Esophagus squamous epithelium (tissue), 5 donors: ENCODE results near the gene DLK2. TPM values are rescaled to one million over a fixed set of nuclear protein-coding genes. Genes with fewer than 3 reads are reported as not detected.

Source experiments
- DNase-seq: peaks from one replicate; lab custom pipeline; 2025; lab: John Stamatoyannopoulos, UW
- H3K27ac ChIP-seq, 4 donors: fragments of 200-600 bp; sonication (generic); one replicate each; pipeline ENCODE4 v1.5.1; 2016 to 2019; ENCODE audit warnings: mild to moderate bottlenecking in 1 of 4
- H3K27me3 ChIP-seq, 4 donors: fragments of 200-600 bp; sonication (generic); 1 replicate in 3 of 4; 2 replicates in 1 of 4; pipeline versions ENCODE4 v1.5.1 to v1.6.0; 2017 to 2021; ENCODE audit warnings: antibody characterized with exemption in 1 of 4
- H3K36me3 ChIP-seq, 3 donors: fragments of 200-600 bp; sonication (generic); one replicate each; pipeline ENCODE4 v1.5.1; 2016 to 2019
- H3K4me1 ChIP-seq, 3 donors: fragments of 200-600 bp; sonication (generic); one replicate each; pipeline ENCODE4 v1.5.1; 2017 to 2019
- H3K4me3 ChIP-seq, 4 donors: fragments of 200-600 bp; sonication (generic); 1 replicate in 3 of 4; 2 replicates in 1 of 4; pipeline ENCODE4 v1.5.1; 2016 to 2019; ENCODE audit warnings: mild to moderate bottlenecking in 2 of 4, moderate library complexity in 1 of 4
- H3K9me3 ChIP-seq, 3 donors: fragments of 200-600 bp; sonication (generic); one replicate each; pipeline ENCODE4 v1.5.1; 2016 to 2019
- POLR2A ChIP-seq, 4 donors: fragments of 450-650 bp; IDR thresholded peaks; one replicate each; pipeline ENCODE4 v1.6.1; 2017; ENCODE audit warnings: antibody characterized with exemption in 4 of 4, mild to moderate bottlenecking in 4 of 4, moderate library complexity in 3 of 4
- WGBS, 2 donors: methylation state at CpG; one replicate each; pipeline ENCODE4 v1.1.5; 2018; 5-methylcytosine and 5-hydroxymethylcytosine counted together
- intact Hi-C: fragments of 100-400 bp; cut with DNase I; formaldehyde crosslinking; loops from one replicate; pipeline ENCODE4 v1.15.0; 2022
- total RNA-seq, 4 donors: library from RNA; depleted of rRNA; stranded (reverse); fragments of >200 nt; gene quantifications; one replicate each; pipeline ENCODE4 v1.1.0, GENCODE V29; 2016
- TF ChIP-seq, protein P1 (sequence below), 6 experiments: fragments of 450-650 bp in 4 of 6; fragments of 200-600 bp in 2 of 6; sonication (generic) in 2 of 6; IDR thresholded peaks; one replicate each; pipeline ENCODE4 v1.5.1; 2016 to 2019; ENCODE audit warnings: antibody characterized with exemption in 6 of 6, mild to moderate bottlenecking in 4 of 6, moderate library complexity in 4 of 6
- donor health status: DM: yes; HTN: yes; CAD: no.

DLK2 gene
- total RNA-seq, 4 donors from 2014 or later = 8.3 to 24.8 (median 12.6) TPM

- no peak overlapping the region for H3K4me3 ChIP-seq
- H3K27ac ChIP-seq = peak overlapping the region; percentile 67 to 87 (median 84)
- H3K36me3 ChIP-seq = peaks cover 9 to 62% (median 12%) of the 10 kb centered on the region in 3 donors
- intact Hi-C loops = no loop called here
- no peak for DNase-seq
- TF ChIP-seq, protein P1, sequence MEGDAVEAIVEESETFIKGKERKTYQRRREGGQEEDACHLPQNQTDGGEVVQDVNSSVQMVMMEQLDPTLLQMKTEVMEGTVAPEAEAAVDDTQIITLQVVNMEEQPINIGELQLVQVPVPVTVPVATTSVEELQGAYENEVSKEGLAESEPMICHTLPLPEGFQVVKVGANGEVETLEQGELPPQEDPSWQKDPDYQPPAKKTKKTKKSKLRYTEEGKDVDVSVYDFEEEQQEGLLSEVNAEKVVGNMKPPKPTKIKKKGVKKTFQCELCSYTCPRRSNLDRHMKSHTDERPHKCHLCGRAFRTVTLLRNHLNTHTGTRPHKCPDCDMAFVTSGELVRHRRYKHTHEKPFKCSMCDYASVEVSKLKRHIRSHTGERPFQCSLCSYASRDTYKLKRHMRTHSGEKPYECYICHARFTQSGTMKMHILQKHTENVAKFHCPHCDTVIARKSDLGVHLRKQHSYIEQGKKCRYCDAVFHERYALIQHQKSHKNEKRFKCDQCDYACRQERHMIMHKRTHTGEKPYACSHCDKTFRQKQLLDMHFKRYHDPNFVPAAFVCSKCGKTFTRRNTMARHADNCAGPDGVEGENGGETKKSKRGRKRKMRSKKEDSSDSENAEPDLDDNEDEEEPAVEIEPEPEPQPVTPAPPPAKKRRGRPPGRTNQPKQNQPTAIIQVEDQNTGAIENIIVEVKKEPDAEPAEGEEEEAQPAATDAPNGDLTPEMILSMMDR (IDR thresholded peaks at IDR 0.05) = no peak
- no peaks in the 10 kb centered on the region for H3K27me3 ChIP-seq
- peaks cover 25 to 68% (median 45%) of the 10 kb centered on the region in 3 donors for H3K4me1 ChIP-seq
- no peaks in the 10 kb centered on the region for H3K9me3 ChIP-seq
- 53 to 64% methylated on average over 3 of the region's 4 CpGs for WGBS, 2 donors
These were observed 17.6 kb downstream of the DLK2 start for GRCh38 chr6:43437700-43438099.

- Histone ChIP-seq H3K36me3 (peaks cover 7 to 62% (median 13%) of the 10 kb centered on the region in 3 donors), H3K9me3 (no peaks in the 10 kb centered on the region), H3K27me3 (no peaks in the 10 kb centered on the region), H3K4me1 (peaks cover 25 to 77% (median 45%) of the 10 kb centered on the region in 3 donors), H3K4me3 (peak overlapping the region in 1 of 4 donors; percentile 4), H3K27ac (peak overlapping the region; percentile 67 to 87 (median 84))
- intact Hi-C loops = no loop called here
- no peak for DNase-seq
- 19 to 31% methylated on average over 5 of the region's 5 CpGs for WGBS, 2 donors
- TF ChIP-seq, protein P1 (IDR thresholded peaks at IDR 0.05) = no peak
- no peak for TF ChIP-seq POLR2A (IDR thresholded peaks at IDR 0.05)
These were observed 18.6 kb downstream of the DLK2 start for GRCh38 chr6:43436577-43437282.

DNA sequence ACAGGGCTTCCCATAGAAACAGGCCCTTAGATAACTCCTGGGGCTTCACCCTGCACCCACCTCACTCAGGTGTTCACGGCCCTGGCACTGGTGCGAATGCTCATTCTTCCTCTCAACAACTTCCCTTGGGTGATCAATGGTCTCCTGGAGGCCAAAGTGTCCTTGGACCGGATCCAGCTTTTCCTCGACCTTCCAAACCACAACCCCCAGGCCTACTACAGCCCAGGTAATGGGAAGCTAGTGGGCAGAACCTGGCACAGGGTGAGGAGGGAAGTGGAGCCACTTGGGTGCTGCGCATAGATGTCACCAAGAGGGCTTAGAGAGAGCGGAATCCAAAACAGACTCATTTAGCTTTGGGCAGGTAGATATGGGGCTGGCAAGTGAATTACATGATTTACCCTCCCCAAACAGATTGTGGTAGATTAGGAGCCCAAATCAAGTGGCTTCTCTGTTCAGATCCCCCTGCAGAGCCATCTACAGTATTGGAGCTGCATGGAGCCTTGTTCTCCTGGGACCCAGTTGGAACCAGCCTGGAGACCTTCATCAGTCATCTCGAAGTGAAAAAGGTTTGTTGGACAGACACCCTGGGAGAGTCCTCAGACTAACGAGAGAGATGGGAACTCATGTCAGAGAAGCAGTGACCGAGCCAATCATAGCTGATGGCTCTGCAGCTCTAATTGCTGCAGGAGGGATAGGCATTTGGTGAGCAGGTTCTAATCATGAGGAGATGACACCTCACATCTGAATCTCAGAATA lies 19.5 kb downstream of the DLK2 start:
- peaks cover 7 to 54% (median 13%) of the 10 kb centered on the region in 3 donors for H3K36me3 ChIP-seq
- TF ChIP-seq, protein P1 (IDR thresholded peaks at IDR 0.05) = no peak
- no peak for TF ChIP-seq POLR2A (IDR thresholded peaks at IDR 0.05)
- H3K27me3 ChIP-seq = no peaks in the 10 kb centered on the region
- whole genome bisulfite sequencing, 2 donors = 51 to 67% methylated on average over 5 to 9 of the region's 9 CpGs
- intact Hi-C loops = no loop called here
- DNase-seq = no peak
- H3K27ac ChIP-seq = peak overlapping the region; percentile 67 to 87 (median 84)
- H3K9me3 ChIP-seq = no peaks in the 10 kb centered on the region
- no peak overlapping the region for H3K4me3 ChIP-seq
- H3K4me1 ChIP-seq = peaks cover 25 to 77% (median 45%) of the 10 kb centered on the region in 3 donors

DNA sequence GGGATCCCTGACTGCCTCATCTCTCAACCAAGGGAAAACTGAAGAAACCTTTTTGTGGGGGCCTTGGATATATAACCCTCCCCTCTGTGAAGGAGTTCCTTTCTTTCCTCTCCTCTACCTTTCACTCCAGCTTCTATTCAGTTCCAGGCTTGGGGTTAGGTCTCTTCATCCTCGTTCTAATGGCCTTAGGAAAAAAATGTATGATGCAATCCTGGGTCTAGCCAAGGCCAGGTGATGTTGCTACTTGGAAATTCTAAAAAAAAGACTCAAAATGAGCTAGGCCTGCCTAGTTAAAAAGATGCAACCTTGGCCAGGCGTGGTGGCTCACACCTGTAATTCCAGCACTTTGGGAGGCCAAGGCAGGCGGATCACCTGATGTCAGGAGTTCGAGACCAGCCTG lies 20.4 kb downstream of the DLK2 start:
- 86 to 88% methylated on average over 4 of the region's 4 CpGs for WGBS, 2 donors
- TF ChIP-seq, protein P1 (IDR thresholded peaks at IDR 0.05) = no peak
- no peak for TF ChIP-seq POLR2A (IDR thresholded peaks at IDR 0.05)
- H3K36me3 ChIP-seq = peaks cover 7 to 45% (median 13%) of the 10 kb centered on the region in 3 donors
- intact Hi-C loops = no loop called here
- H3K27me3 ChIP-seq = no peaks in the 10 kb centered on the region
- peak overlapping the region in 3 of 4 donors; percentile 67 to 87 (median 85) for H3K27ac ChIP-seq
- H3K9me3 ChIP-seq = no peaks in the 10 kb centered on the region
- H3K4me1 ChIP-seq = peaks cover 25 to 82% (median 45%) of the 10 kb centered on the region in 3 donors
- DNase-seq = no peak
- no peak overlapping the region for H3K4me3 ChIP-seq
